OCI-LY3 (cell line): ENCODE measurements around the gene CCNG2.

ENCODE experiments used
- CTCF ChIP-seq: fragments of 200-600, 300-600 bp; sonication (generic); IDR thresholded peaks from 2 replicates; pipeline ENCODE4 v1.5.1; 2014; ENCODE audit warnings: antibody characterized with exemption, low read length, low read depth
- EZH2phosphoT487 ChIP-seq: fragments of 200-600 bp; shearing (Covaris generic); IDR thresholded peaks from 2 replicates; pipeline ENCODE4 v1.6.1; 2018; ENCODE audit warnings: antibody characterized with exemption, mixed run types, low read depth

DNA sequence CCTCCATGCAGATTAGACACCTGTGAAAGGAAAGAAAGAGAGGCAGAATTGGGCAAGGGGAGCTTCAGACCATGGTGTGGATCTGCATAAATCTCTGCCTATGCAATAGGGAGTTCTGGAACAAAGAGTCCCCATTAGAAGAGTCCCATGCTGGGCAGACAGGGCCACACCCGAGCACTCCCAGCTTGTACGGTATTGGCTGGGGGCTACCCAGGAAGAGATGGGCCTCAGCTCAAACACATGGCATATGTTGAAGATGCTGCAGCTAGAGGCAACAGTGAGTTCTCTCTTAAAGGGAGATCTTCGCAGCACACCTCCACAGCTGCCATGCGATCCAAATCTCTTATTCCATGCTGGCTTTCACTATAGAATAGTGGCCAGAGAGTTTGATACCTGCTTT, 24.7 kb downstream of the CCNG2 start:
- no peak for TF ChIP-seq CTCF
- TF ChIP-seq EZH2phosphoT487: no peak
